Panc1 (cell line): ENCODE data around the gene APOL5. TPM values are rescaled to one million over a fixed set of nuclear protein-coding genes. Genes with fewer than 3 reads are reported as not detected.

Experiments
- ATAC-seq: fragments of 200-7000 bp; cut with Tn5 transposase; 2 replicates; pipeline ENCODE4 v1.9.1; 2020; ENCODE audit warnings: mild to moderate bottlenecking, moderate library complexity
- BruUV-seq: library from RNA; stranded (reverse); fragments of 400-500 nt; replicated peaks from 2 replicates; lab custom pipeline; 2021; lab: Mats Ljungman, UMichigan
- CTCF ChIA-PET: fragments of 300-600 bp; sonication (Branson Sonifier 250); formaldehyde crosslinking; loops from one replicate; lab custom pipeline; 2022; ENCODE audit warnings: antibody characterized with exemption; lab: Charles Lee
- POLR2A ChIA-PET: fragments of 300-600 bp; sonication (Branson Sonifier 250); formaldehyde crosslinking; loops from one replicate; lab custom pipeline; 2022; ENCODE audit warnings: antibody characterized with exemption; lab: Charles Lee
- DNase-seq: peaks from one replicate; pipeline ENCODE4 v3.0.0-alpha.2; 2010; ENCODE audit warnings: low read depth, low spot score
- H3K27ac ChIP-seq: 2 replicates; pipeline ENCODE4 v1.5.1; 2011; ENCODE audit warnings: mild to moderate bottlenecking, low read length, inconsistent platforms
- H3K27me3 ChIP-seq: fragments of 200-500 bp; sonication (Bioruptor generic); 2 replicates; pipeline ENCODE4 v1.6.0; 2014; ENCODE audit warnings: low read length, inconsistent platforms; ENCODE audit not compliant: control insufficient read depth, insufficient read depth
- H3K36me3 ChIP-seq: fragments of 200-500 bp; sonication (Bioruptor generic); 2 replicates; pipeline ENCODE4 v1.5.1; 2014; ENCODE audit warnings: inconsistent platforms, mild to moderate bottlenecking, low read length, moderate library complexity; ENCODE audit not compliant: control insufficient read depth, insufficient read depth
- H3K4me1 ChIP-seq: 2 replicates; pipeline ENCODE4 v1.5.1; 2011; ENCODE audit warnings: inconsistent platforms, mild to moderate bottlenecking, low read length, moderate library complexity; ENCODE audit not compliant: control insufficient read depth, insufficient read depth
- H3K4me3 ChIP-seq, 2 experiments: 2 replicates each; pipeline ENCODE4 v1.5.1; 2011 to 2012; ENCODE audit warnings: low read depth in 2 of 2, low read length in 2 of 2, mild to moderate bottlenecking in 2 of 2, inconsistent platforms in 1 of 2, moderate library complexity in 1 of 2
- H3K9me3 ChIP-seq: fragments of 200-500 bp; sonication (Bioruptor generic); 2 replicates; pipeline ENCODE4 v1.5.1; 2014; ENCODE audit warnings: low read depth, mild to moderate bottlenecking, inconsistent platforms, low read length, moderate library complexity; ENCODE audit not compliant: control insufficient read depth, insufficient read depth
- POLR2AphosphoS5 ChIP-seq: IDR thresholded peaks from 2 replicates; pipeline ENCODE4 v1.6.1; 2012; ENCODE audit warnings: mild to moderate bottlenecking, low read depth, low read length, moderate library complexity
- SIN3A ChIP-seq: IDR thresholded peaks from 2 replicates; pipeline ENCODE4 v1.6.1; 2012; ENCODE audit warnings: low read depth, mild to moderate bottlenecking, low read length, moderate library complexity, borderline replicate concordance; ENCODE audit not compliant: insufficient read depth
- TCF7L2 ChIP-seq: IDR thresholded peaks from 2 replicates; pipeline ENCODE4 v1.6.1; 2011; ENCODE audit warnings: mild to moderate bottlenecking, low read depth, low read length, inconsistent platforms
- in situ Hi-C: cut with HindIII; loops from 2 replicates; pipeline ENCODE4 v1.10.0; 2016; ENCODE audit warnings: low sequenced_read_pairs, low pct_unique_long_range_greater_than_20kb
- intact Hi-C: fragments of 100-400 bp; cut with micrococcal nuclease; formaldehyde crosslinking; loops from one replicate; pipeline ENCODE4 v1.10.0; 2022; ENCODE audit not compliant: unreplicated experiment
- total RNA-seq: library from RNA; stranded (reverse); gene quantifications from one replicate; pipeline ENCODE4 v1.2.1, GENCODE V29; 2021; ENCODE audit not compliant: unreplicated experiment
- TF ChIP-seq, protein P1 (sequence below), 2 experiments: IDR thresholded peaks; 2 replicates each; pipeline ENCODE4 v1.6.1; 2011 to 2012; ENCODE audit warnings: low read depth in 2 of 2, control low read depth in 1 of 2, low read length in 1 of 2, mild to moderate bottlenecking in 1 of 2, moderate library complexity in 1 of 2; ENCODE audit not compliant: insufficient read depth in 1 of 2
- TF ChIP-seq, protein P2 (sequence below): fragments of 450-650 bp; IDR thresholded peaks from 2 replicates; pipeline ENCODE4 v1.5.1; 2017; ENCODE audit warnings: mild to moderate bottlenecking

Gene APOL5
- total RNA-seq, 1 experiment from 2014 or later = not detected

DNA sequence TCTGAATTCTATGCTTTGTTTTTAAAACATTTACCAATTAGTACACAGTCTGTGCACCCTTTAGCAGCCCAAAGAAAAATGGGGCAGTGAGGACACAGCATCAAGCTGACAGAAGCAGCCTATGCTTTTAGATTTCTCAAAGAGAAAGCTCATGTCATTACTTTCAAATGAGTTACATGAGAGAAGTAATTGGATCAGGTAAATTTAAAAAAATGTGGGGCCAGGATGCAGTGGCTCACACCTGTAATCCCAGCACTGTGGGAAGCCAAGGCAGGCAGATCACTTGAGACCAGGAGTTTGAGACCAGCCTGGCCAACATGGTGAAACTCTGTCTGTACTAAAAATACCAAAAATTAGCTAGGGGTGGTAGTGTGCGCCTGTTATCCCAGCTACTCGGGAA lies 57.7 kb downstream of the APOL5 start:
- ChIA-PET POLR2A (no interaction called here), CTCF (interaction anchor here (0.6 to 0.7 kb wide), 2 partner anchors 29 to 155 kb away, joined by 4 to 6 read pairs; no protein-coding TSS in a partner anchor)
- in situ Hi-C loops = no loop called here
- intact Hi-C loops = no loop called here
- Histone ChIP-seq H3K36me3 (no peaks in the 10 kb centered on the region; the same call in 1 of the 2 replicates), H3K4me3 (no peak overlapping the region), H3K27ac (no peak overlapping the region), H3K27me3 (no peaks in the 10 kb centered on the region), H3K9me3 (no peaks in the 10 kb centered on the region), H3K4me1 (peaks cover 3% of the 10 kb centered on the region; the same call in 1 of the 2 replicates)
- no TSS peak for BruUV-seq
- ATAC-seq (no peak), DNase-seq (no peak)
- TF ChIP-seq POLR2AphosphoS5 (no peak), TCF7L2 (no peak), SIN3A (no peak)
- TF ChIP-seq, protein P1, sequence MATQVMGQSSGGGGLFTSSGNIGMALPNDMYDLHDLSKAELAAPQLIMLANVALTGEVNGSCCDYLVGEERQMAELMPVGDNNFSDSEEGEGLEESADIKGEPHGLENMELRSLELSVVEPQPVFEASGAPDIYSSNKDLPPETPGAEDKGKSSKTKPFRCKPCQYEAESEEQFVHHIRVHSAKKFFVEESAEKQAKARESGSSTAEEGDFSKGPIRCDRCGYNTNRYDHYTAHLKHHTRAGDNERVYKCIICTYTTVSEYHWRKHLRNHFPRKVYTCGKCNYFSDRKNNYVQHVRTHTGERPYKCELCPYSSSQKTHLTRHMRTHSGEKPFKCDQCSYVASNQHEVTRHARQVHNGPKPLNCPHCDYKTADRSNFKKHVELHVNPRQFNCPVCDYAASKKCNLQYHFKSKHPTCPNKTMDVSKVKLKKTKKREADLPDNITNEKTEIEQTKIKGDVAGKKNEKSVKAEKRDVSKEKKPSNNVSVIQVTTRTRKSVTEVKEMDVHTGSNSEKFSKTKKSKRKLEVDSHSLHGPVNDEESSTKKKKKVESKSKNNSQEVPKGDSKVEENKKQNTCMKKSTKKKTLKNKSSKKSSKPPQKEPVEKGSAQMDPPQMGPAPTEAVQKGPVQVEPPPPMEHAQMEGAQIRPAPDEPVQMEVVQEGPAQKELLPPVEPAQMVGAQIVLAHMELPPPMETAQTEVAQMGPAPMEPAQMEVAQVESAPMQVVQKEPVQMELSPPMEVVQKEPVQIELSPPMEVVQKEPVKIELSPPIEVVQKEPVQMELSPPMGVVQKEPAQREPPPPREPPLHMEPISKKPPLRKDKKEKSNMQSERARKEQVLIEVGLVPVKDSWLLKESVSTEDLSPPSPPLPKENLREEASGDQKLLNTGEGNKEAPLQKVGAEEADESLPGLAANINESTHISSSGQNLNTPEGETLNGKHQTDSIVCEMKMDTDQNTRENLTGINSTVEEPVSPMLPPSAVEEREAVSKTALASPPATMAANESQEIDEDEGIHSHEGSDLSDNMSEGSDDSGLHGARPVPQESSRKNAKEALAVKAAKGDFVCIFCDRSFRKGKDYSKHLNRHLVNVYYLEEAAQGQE (IDR thresholded peaks at IDR 0.05; ENCODE audit: insufficient read depth in 1 of 2, low read depth in 2 of 2, low read length in 1 of 2) = no peak
- TF ChIP-seq, protein P2, sequence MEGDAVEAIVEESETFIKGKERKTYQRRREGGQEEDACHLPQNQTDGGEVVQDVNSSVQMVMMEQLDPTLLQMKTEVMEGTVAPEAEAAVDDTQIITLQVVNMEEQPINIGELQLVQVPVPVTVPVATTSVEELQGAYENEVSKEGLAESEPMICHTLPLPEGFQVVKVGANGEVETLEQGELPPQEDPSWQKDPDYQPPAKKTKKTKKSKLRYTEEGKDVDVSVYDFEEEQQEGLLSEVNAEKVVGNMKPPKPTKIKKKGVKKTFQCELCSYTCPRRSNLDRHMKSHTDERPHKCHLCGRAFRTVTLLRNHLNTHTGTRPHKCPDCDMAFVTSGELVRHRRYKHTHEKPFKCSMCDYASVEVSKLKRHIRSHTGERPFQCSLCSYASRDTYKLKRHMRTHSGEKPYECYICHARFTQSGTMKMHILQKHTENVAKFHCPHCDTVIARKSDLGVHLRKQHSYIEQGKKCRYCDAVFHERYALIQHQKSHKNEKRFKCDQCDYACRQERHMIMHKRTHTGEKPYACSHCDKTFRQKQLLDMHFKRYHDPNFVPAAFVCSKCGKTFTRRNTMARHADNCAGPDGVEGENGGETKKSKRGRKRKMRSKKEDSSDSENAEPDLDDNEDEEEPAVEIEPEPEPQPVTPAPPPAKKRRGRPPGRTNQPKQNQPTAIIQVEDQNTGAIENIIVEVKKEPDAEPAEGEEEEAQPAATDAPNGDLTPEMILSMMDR = no peak

DNA sequence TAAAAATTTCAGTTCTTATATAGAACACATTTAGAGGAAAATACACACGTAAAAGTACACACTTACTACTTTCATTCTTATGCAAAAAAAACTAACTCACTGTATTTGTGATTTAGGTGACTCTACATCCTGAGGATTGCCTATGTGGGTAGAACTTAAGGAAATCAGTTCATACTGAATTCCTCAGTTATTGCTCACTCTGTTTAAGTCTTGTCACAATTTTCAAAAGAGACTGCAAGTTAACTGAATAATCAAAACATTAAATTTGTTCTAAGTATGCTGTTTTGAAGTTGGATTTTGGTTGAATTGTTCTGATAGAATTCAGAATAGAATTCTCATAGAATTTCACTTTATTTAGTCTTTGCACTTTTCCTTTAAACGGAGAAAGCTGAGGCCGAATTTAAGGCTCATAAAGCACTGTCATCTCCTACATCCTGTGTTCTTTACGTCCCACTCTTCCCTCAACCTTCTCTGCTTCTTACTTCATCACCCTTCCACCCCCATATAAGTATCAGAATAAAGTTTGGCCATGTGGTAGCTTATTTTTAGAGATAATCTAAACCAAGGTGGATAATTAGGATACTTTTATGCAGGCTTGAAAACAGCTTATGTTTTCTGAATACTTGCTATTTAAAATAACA lies 59.8 kb downstream of the APOL5 start:
- no peak for TF ChIP-seq TCF7L2
- TF ChIP-seq POLR2AphosphoS5 = no peak
- no peak for TF ChIP-seq SIN3A
- TF ChIP-seq, protein P2 = no peak
- TF ChIP-seq, protein P1 (IDR thresholded peaks at IDR 0.05; ENCODE audit: insufficient read depth in 1 of 2, low read depth in 2 of 2, low read length in 1 of 2) = no peak
- Histone ChIP-seq H3K27me3 (no peaks in the 10 kb centered on the region), H3K27ac (no peak overlapping the region), H3K9me3 (no peaks in the 10 kb centered on the region), H3K36me3 (no peaks in the 10 kb centered on the region; the same call in 1 of the 2 replicates), H3K4me3 (no peak overlapping the region), H3K4me1 (peaks cover 3% of the 10 kb centered on the region; the same call in 1 of the 2 replicates)
- DNase-seq (peak; percentile 2), ATAC-seq (no peak)
- intact Hi-C loops = no loop called here
- in situ Hi-C loops = no loop called here
- CTCF ChIA-PET = no interaction called here
- POLR2A ChIA-PET = no interaction called here
- no TSS peak for BruUV-seq
